ENCODE measurements around the gene ACSL5. TPM values are rescaled to one million over a fixed set of nuclear protein-coding genes. Genes with fewer than 3 reads are reported as not detected.

ACSL5 gene
- 4.2 TPM for total RNA-seq

- Histone ChIP-seq H3K27ac (ENCODE audit: low read depth, low read length) (peak within 1 kb of the TSS; percentile 77), H3K27me3 (ENCODE audit: control insufficient read depth in 3 of 3, insufficient read depth in 3 of 3, low read length in 3 of 3) (no peaks in the 10 kb centered on the region), H3K4me1 (ENCODE audit: control insufficient read depth in 3 of 3, insufficient read depth in 3 of 3, low read length in 3 of 3) (peaks cover 3 to 11% (median 10%) of the 10 kb centered on the region in 3 donors), H3K36me3 (ENCODE audit: control insufficient read depth in 3 of 3, insufficient read depth in 3 of 3, low read length in 3 of 3) (no peaks in the 10 kb centered on the region), H3K4me3 (ENCODE audit: low read length in 3 of 3) (no peak within 1 kb of the TSS), H3K9me3 (ENCODE audit: control insufficient read depth in 3 of 3, low read length in 3 of 3) (no peaks in the 10 kb centered on the region), H3K9ac (ENCODE audit: low read depth in 1 of 3, low read length in 3 of 3) (no peak within 1 kb of the TSS)
These were observed at the start of gene ACSL5 for GRCh38 chr10:112373912-112374338. Gene ACSL5 (plus strand): TSS chr10:112374116. CDS start chr10:112394947, 20,831 bp downstream.

GRCh38 chr10:112327678-112328077 is 46.2 kb upstream of the ACSL5 start:
- no peaks in the 10 kb centered on the region for H3K36me3 ChIP-seq (ENCODE audit: control insufficient read depth in 3 of 3, insufficient read depth in 3 of 3, low read length in 3 of 3)

GRCh38 chr10:112330162-112330561 is 43.8 kb upstream of the ACSL5 start:
- peaks cover 0 to 3% (median 0%) of the 10 kb centered on the region in 3 donors for H3K27me3 ChIP-seq (ENCODE audit: control insufficient read depth in 3 of 3, insufficient read depth in 3 of 3, low read length in 3 of 3)
- H3K4me1 ChIP-seq (ENCODE audit: control insufficient read depth in 3 of 3, insufficient read depth in 3 of 3, low read length in 3 of 3): no peaks in the 10 kb centered on the region
- H3K27ac ChIP-seq (ENCODE audit: low read depth, low read length): no peak overlapping the region
- H3K36me3 ChIP-seq (ENCODE audit: control insufficient read depth in 3 of 3, insufficient read depth in 3 of 3, low read length in 3 of 3): no peaks in the 10 kb centered on the region
- H3K9me3 ChIP-seq (ENCODE audit: control insufficient read depth in 3 of 3, low read length in 3 of 3): no peaks in the 10 kb centered on the region
- no peak overlapping the region for H3K4me3 ChIP-seq (ENCODE audit: low read length in 3 of 3)
- H3K9ac ChIP-seq (ENCODE audit: low read depth in 1 of 3, low read length in 3 of 3): no peak overlapping the region

More at GRCh38 chr10:112327678-112328077, 46.2 kb upstream of the ACSL5 start:
- H3K27me3 ChIP-seq (ENCODE audit: control insufficient read depth in 3 of 3, insufficient read depth in 3 of 3, low read length in 3 of 3): peaks cover 0 to 5% (median 0%) of the 10 kb centered on the region in 3 donors
- H3K4me3 ChIP-seq (ENCODE audit: low read length in 3 of 3): no peak overlapping the region
- H3K4me1 ChIP-seq (ENCODE audit: control insufficient read depth in 3 of 3, insufficient read depth in 3 of 3, low read length in 3 of 3): no peaks in the 10 kb centered on the region
- no peak overlapping the region for H3K27ac ChIP-seq (ENCODE audit: low read depth, low read length)
- no peak overlapping the region for H3K9ac ChIP-seq (ENCODE audit: low read depth in 1 of 3, low read length in 3 of 3)
- no peaks in the 10 kb centered on the region for H3K9me3 ChIP-seq (ENCODE audit: control insufficient read depth in 3 of 3, low read length in 3 of 3)

DNA sequence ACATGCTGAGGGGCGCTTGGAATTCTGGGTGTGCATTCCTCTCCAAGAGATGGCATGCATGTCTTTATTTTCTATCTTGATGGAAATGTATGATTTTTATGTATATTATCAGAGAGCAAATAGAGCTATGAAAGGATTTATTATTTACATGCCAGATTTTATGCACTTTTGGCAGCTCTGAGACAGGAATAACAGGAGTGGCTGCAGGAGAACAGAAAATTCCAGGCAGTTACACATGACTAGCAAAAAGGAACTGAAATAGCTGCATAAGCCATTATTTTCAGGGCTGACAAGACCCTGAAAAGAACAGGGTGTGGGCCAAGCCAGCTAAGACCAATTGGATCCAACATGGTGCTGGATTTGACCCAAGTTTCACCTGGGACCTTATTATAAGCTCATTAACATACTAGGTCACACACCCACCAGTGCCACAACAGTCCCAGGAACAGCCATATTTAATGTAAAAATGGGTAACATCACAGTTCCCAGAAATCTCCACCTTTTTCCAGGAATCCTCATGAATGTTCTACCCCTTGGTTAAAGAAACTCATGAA is 43.2 kb upstream of the ACSL5 start:
- Histone ChIP-seq H3K9ac (ENCODE audit: low read depth in 1 of 3, low read length in 3 of 3) (no peak overlapping the region), H3K27ac (ENCODE audit: low read depth, low read length) (no peak overlapping the region), H3K27me3 (ENCODE audit: control insufficient read depth in 3 of 3, insufficient read depth in 3 of 3, low read length in 3 of 3) (peaks cover 0 to 3% (median 0%) of the 10 kb centered on the region in 3 donors), H3K9me3 (ENCODE audit: control insufficient read depth in 3 of 3, low read length in 3 of 3) (no peaks in the 10 kb centered on the region), H3K36me3 (ENCODE audit: control insufficient read depth in 3 of 3, insufficient read depth in 3 of 3, low read length in 3 of 3) (no peaks in the 10 kb centered on the region), H3K4me3 (ENCODE audit: low read length in 3 of 3) (no peak overlapping the region), H3K4me1 (ENCODE audit: control insufficient read depth in 3 of 3, insufficient read depth in 3 of 3, low read length in 3 of 3) (no peaks in the 10 kb centered on the region)

- no peak overlapping the region for H3K9ac ChIP-seq (ENCODE audit: low read depth in 1 of 3, low read length in 3 of 3)
- no peak overlapping the region for H3K27ac ChIP-seq (ENCODE audit: low read depth, low read length)
- no peaks in the 10 kb centered on the region for H3K4me1 ChIP-seq (ENCODE audit: control insufficient read depth in 3 of 3, insufficient read depth in 3 of 3, low read length in 3 of 3)
- no peak overlapping the region for H3K4me3 ChIP-seq (ENCODE audit: low read length in 3 of 3)
- no peaks in the 10 kb centered on the region for H3K9me3 ChIP-seq (ENCODE audit: control insufficient read depth in 3 of 3, low read length in 3 of 3)
- H3K36me3 ChIP-seq (ENCODE audit: control insufficient read depth in 3 of 3, insufficient read depth in 3 of 3, low read length in 3 of 3): no peaks in the 10 kb centered on the region
- H3K27me3 ChIP-seq (ENCODE audit: control insufficient read depth in 3 of 3, insufficient read depth in 3 of 3, low read length in 3 of 3): peaks cover 0 to 8% (median 0%) of the 10 kb centered on the region in 3 donors
These were observed 41.9 kb upstream of the ACSL5 start for GRCh38 chr10:112332022-112332421.

- no peak overlapping the region for H3K9ac ChIP-seq (ENCODE audit: low read depth in 1 of 3, low read length in 3 of 3)
- no peak overlapping the region for H3K4me3 ChIP-seq (ENCODE audit: low read length in 3 of 3)
- H3K27ac ChIP-seq (ENCODE audit: low read depth, low read length): no peak overlapping the region
- peaks cover 0 to 8% (median 0%) of the 10 kb centered on the region in 3 donors for H3K27me3 ChIP-seq (ENCODE audit: control insufficient read depth in 3 of 3, insufficient read depth in 3 of 3, low read length in 3 of 3)
- H3K36me3 ChIP-seq (ENCODE audit: control insufficient read depth in 3 of 3, insufficient read depth in 3 of 3, low read length in 3 of 3): no peaks in the 10 kb centered on the region
- H3K9me3 ChIP-seq (ENCODE audit: control insufficient read depth in 3 of 3, low read length in 3 of 3): no peaks in the 10 kb centered on the region
- H3K4me1 ChIP-seq (ENCODE audit: control insufficient read depth in 3 of 3, insufficient read depth in 3 of 3, low read length in 3 of 3): no peaks in the 10 kb centered on the region
These were observed 41.2 kb upstream of the ACSL5 start for GRCh38 chr10:112332509-112333228.

- Histone ChIP-seq H3K27ac (ENCODE audit: low read depth, low read length) (no peak overlapping the region), H3K4me1 (ENCODE audit: control insufficient read depth in 3 of 3, insufficient read depth in 3 of 3, low read length in 3 of 3) (no peaks in the 10 kb centered on the region), H3K9me3 (ENCODE audit: control insufficient read depth in 3 of 3, low read length in 3 of 3) (no peaks in the 10 kb centered on the region), H3K4me3 (ENCODE audit: low read length in 3 of 3) (no peak overlapping the region), H3K27me3 (ENCODE audit: control insufficient read depth in 3 of 3, insufficient read depth in 3 of 3, low read length in 3 of 3) (peaks cover 0 to 8% (median 0%) of the 10 kb centered on the region in 3 donors), H3K36me3 (ENCODE audit: control insufficient read depth in 3 of 3, insufficient read depth in 3 of 3, low read length in 3 of 3) (no peaks in the 10 kb centered on the region), H3K9ac (ENCODE audit: low read depth in 1 of 3, low read length in 3 of 3) (no peak overlapping the region)
These were observed 40.5 kb upstream of the ACSL5 start for GRCh38 chr10:112333452-112333851.

DNA sequence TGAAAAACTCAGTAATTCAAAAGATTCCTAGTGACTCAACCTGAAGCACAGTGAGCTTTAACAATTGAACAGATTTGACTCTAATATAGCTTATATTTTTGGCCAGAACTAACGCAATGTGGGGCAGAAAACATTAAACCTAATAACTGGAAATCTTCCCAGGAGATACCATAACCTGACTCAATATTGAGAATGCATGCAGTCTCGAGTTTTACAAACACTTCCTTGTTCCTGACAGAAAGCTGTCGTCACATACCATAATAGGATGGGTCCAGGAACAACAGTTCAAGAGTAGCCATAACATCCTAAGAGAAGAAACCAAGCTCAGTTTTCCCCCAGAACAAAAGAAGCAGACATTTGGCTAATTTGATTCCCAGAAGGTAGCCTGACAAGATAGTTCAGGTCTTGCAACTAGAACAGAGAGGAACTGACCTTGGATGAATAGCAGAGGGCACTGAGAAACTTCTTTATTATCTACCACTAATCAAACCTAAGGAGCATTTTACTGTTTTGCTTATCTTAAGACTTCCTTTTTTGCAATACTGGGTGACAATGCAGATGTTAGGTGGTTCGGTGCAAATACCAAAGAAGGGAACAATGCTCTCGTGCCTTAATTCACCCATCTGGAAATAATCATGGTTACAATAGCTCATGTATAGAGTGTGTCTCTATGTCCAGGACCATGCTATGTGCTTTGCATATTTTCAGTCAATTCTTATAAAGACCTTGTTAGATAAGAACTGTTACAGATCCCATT is 38.6 kb upstream of the ACSL5 start:
- Histone ChIP-seq H3K27me3 (ENCODE audit: control insufficient read depth in 3 of 3, insufficient read depth in 3 of 3, low read length in 3 of 3) (peaks cover 0 to 5% (median 0%) of the 10 kb centered on the region in 3 donors), H3K27ac (ENCODE audit: low read depth, low read length) (no peak overlapping the region), H3K4me3 (ENCODE audit: low read length in 3 of 3) (no peak overlapping the region)

GRCh38 chr10:112335868-112336265 is 38.0 kb upstream of the ACSL5 start:
- Histone ChIP-seq H3K4me1 (ENCODE audit: control insufficient read depth in 3 of 3, insufficient read depth in 3 of 3, low read length in 3 of 3) (no peaks in the 10 kb centered on the region), H3K9ac (ENCODE audit: low read depth in 1 of 3, low read length in 3 of 3) (no peak overlapping the region), H3K36me3 (ENCODE audit: control insufficient read depth in 3 of 3, insufficient read depth in 3 of 3, low read length in 3 of 3) (no peaks in the 10 kb centered on the region), H3K4me3 (ENCODE audit: low read length in 3 of 3) (no peak overlapping the region), H3K27me3 (ENCODE audit: control insufficient read depth in 3 of 3, insufficient read depth in 3 of 3, low read length in 3 of 3) (peaks cover 0 to 5% (median 0%) of the 10 kb centered on the region in 3 donors), H3K27ac (ENCODE audit: low read depth, low read length) (no peak overlapping the region), H3K9me3 (ENCODE audit: control insufficient read depth in 3 of 3, low read length in 3 of 3) (no peaks in the 10 kb centered on the region)

More for the DNA sequence above, 38.6 kb upstream of the ACSL5 start:
- no peak overlapping the region for H3K9ac ChIP-seq (ENCODE audit: low read depth in 1 of 3, low read length in 3 of 3)
- no peaks in the 10 kb centered on the region for H3K4me1 ChIP-seq (ENCODE audit: control insufficient read depth in 3 of 3, insufficient read depth in 3 of 3, low read length in 3 of 3)
- no peaks in the 10 kb centered on the region for H3K9me3 ChIP-seq (ENCODE audit: control insufficient read depth in 3 of 3, low read length in 3 of 3)
- H3K36me3 ChIP-seq (ENCODE audit: control insufficient read depth in 3 of 3, insufficient read depth in 3 of 3, low read length in 3 of 3): no peaks in the 10 kb centered on the region

All from skeletal muscle tissue (tissue), 4 donors.